ENCODE results near the gene SPOCD1. TPM values are rescaled to one million over a fixed set of nuclear protein-coding genes. Genes with fewer than 3 reads are reported as not detected.

The SPOCD1 gene
- polyA plus RNA-seq, 1 of the 3 experiments (the other 2 are of a cell fraction): 10.7 TPM

DNA sequence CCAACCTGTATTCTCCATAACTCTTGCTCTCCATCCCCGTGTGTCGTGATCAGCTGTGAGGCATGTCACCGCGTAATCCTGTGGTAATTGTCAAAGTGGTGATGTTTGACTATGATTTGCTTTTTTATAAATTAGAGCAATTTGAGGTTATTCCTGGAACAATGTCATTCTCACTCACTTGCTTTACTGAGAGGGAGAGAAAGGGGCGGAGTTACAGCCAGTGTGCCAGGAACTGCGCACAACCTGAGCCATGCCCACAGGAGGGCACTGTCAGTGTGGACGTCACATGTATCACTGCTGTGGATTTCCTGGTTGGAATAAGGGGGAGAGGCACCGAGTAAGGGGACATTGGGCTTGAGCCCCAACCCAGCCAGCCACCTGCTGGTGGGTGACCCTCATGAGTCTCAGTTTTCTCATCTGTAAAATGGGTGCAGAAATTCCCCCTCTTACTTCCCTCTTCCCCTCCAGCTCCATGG is 58.6 kb downstream of the SPOCD1 start:
- Histone ChIP-seq H3K4me3 (ENCODE audit: low read depth in 2 of 2, low read length in 1 of 2) (no peak overlapping the region), H3K4me2 (no peak overlapping the region), H3K36me3 (replicated peaks in 1 of 2; ENCODE audit: control insufficient read depth in 1 of 2, insufficient read depth in 2 of 2, low read length in 1 of 2) (peaks cover 0 to 2% of the 10 kb centered on the region in 2 experiments), H3K27me3 (ENCODE audit: insufficient read depth) (no peaks in the 10 kb centered on the region), H3F3A (replicated peaks; ENCODE audit: insufficient read depth) (peaks cover 2% of the 10 kb centered on the region), H2AFZ (ENCODE audit: low read depth) (no peak overlapping the region), H3K4me1 (ENCODE audit: control insufficient read depth in 1 of 2, insufficient read depth in 2 of 2, low read depth in 1 of 2, low read length in 1 of 2) (peaks cover 50 to 70% of the 10 kb centered on the region in 2 experiments), H3K9me2 (no peaks in the 10 kb centered on the region), H4K20me1 (ENCODE audit: insufficient read depth) (peaks cover 16% of the 10 kb centered on the region; the same call in 1 of the 2 replicates), H3K9ac (no peak overlapping the region), H3K9me3 (no peaks in the 10 kb centered on the region), H3K79me2 (ENCODE audit: insufficient read depth) (peaks cover 17% of the 10 kb centered on the region; the same call in 1 of the 2 replicates), H3K27ac (ENCODE audit: low read depth in 2 of 2, low read length in 1 of 2) (no peak overlapping the region)
- 89% methylated on average over 7 of the region's 8 CpGs for WGBS (ENCODE audit: low lambda C conversion rate)
- peak; percentile 55 for DNase-seq
- ChIA-PET POLR2A (interaction anchor here (0.6 to 0.7 kb wide), 2 partner anchors 31 to 56 kb away, joined by 3 read pairs; no protein-coding TSS in a partner anchor), CTCF (interaction anchor here (0.6 to 25.0 kb wide), 10 partner anchors 8 to 208 kb away, joined by 3 to 707 read pairs (median 4); no protein-coding TSS in a partner anchor)
- TF ChIP-seq RAD21 (IDR thresholded peaks at IDR 0.05; ENCODE audit: low read length): peak; percentile 18; the same call in 1 of the 2 replicates
- no peak for TF ChIP-seq JUND (IDR thresholded peaks at IDR 0.05)

DNA sequence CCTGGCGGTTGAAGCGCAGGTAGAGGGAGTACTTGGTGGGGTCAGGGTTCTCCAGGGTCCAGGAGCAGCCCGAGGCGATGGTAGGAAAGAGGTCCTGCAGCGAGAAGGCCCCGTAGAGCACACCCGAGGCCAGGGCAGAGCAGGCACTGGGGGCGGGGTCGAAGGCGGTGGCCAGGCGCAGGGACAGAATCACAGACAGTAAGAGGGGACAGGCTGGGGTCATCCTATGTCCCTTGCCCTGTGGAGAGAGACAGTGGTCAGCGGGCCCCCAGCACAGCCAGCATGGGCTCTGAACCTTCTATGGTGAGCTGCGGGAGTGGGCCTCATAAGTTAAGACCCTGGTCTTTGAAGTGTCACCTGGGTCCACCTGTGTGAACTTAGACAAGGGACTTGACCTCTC is 59.2 kb downstream of the SPOCD1 start:
- ChIA-PET CTCF (interaction anchor here (1.0 to 25.0 kb wide), 3 partner anchors 9 to 41 kb away, joined by 3 to 707 read pairs (median 156); no protein-coding TSS in a partner anchor), POLR2A (interaction anchor here (0.6 kb wide), 1 partner anchor 31 kb away, joined by 3 read pairs; no protein-coding TSS in a partner anchor)
- Histone ChIP-seq H3K36me3 (replicated peaks in 1 of 2; ENCODE audit: control insufficient read depth in 1 of 2, insufficient read depth in 2 of 2, low read length in 1 of 2) (peaks cover 0 to 2% of the 10 kb centered on the region in 2 experiments), H3K79me2 (ENCODE audit: insufficient read depth) (peaks cover 12% of the 10 kb centered on the region; the same call in 1 of the 2 replicates), H3K9me3 (no peaks in the 10 kb centered on the region), H3K9ac (no peak overlapping the region), H2AFZ (ENCODE audit: low read depth) (no peak overlapping the region), H3K27ac (ENCODE audit: low read depth in 2 of 2, low read length in 1 of 2) (no peak overlapping the region), H3K4me2 (no peak overlapping the region), H3F3A (replicated peaks; ENCODE audit: insufficient read depth) (peaks cover 2% of the 10 kb centered on the region), H3K9me2 (no peaks in the 10 kb centered on the region), H3K4me3 (ENCODE audit: low read depth in 2 of 2, low read length in 1 of 2) (no peak overlapping the region), H3K27me3 (ENCODE audit: insufficient read depth) (no peaks in the 10 kb centered on the region), H3K4me1 (ENCODE audit: control insufficient read depth in 1 of 2, insufficient read depth in 2 of 2, low read depth in 1 of 2, low read length in 1 of 2) (peaks cover 44 to 68% of the 10 kb centered on the region in 2 experiments), H4K20me1 (ENCODE audit: insufficient read depth) (0 out of 2 replicates have a peak, but pooled peaks cover 14% of the 10 kb centered on the region)
- DNase-seq: no peak
- 95% methylated on average over 12 of the region's 13 CpGs for WGBS (ENCODE audit: low lambda C conversion rate)
- TF ChIP-seq CHD2 (IDR thresholded peaks at IDR 0.05; ENCODE audit: low read length, partially characterized antibody) (no peak), NRF1 (IDR thresholded peaks at IDR 0.05; ENCODE audit: low read depth, low read length) (no peak), GATA2 (CRISPR knock-in tag; IDR thresholded peaks at IDR 0.05) (no peak), RCOR1 (IDR thresholded peaks at IDR 0.05; ENCODE audit: low read length) (no peak), ELF1 (IDR thresholded peaks at IDR 0.05) (no peak), SIN3A (IDR thresholded peaks at IDR 0.05; ENCODE audit: borderline replicate concordance, low read depth, low read length) (no peak), RXRA (IDR thresholded peaks at IDR 0.05; ENCODE audit: borderline replicate concordance, low read depth) (no peak), MXI1 (IDR thresholded peaks at IDR 0.05; ENCODE audit: low read depth, low read length) (no peak), FOXM1 (IDR thresholded peaks at IDR 0.05; ENCODE audit: low read depth) (no peak)
- TF ChIP-seq, protein P1, sequence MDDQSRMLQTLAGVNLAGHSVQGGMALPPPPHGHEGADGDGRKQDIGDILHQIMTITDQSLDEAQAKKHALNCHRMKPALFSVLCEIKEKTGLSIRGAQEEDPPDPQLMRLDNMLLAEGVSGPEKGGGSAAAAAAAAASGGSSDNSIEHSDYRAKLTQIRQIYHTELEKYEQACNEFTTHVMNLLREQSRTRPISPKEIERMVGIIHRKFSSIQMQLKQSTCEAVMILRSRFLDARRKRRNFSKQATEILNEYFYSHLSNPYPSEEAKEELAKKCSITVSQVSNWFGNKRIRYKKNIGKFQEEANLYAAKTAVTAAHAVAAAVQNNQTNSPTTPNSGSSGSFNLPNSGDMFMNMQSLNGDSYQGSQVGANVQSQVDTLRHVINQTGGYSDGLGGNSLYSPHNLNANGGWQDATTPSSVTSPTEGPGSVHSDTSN (IDR thresholded peaks at IDR 0.05): no peak
- TF ChIP-seq, protein P2, sequence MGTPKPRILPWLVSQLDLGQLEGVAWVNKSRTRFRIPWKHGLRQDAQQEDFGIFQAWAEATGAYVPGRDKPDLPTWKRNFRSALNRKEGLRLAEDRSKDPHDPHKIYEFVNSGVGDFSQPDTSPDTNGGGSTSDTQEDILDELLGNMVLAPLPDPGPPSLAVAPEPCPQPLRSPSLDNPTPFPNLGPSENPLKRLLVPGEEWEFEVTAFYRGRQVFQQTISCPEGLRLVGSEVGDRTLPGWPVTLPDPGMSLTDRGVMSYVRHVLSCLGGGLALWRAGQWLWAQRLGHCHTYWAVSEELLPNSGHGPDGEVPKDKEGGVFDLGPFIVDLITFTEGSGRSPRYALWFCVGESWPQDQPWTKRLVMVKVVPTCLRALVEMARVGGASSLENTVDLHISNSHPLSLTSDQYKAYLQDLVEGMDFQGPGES (IDR thresholded peaks at IDR 0.05; ENCODE audit: low read depth, low read length): no peak
- TF ChIP-seq, protein P3, sequence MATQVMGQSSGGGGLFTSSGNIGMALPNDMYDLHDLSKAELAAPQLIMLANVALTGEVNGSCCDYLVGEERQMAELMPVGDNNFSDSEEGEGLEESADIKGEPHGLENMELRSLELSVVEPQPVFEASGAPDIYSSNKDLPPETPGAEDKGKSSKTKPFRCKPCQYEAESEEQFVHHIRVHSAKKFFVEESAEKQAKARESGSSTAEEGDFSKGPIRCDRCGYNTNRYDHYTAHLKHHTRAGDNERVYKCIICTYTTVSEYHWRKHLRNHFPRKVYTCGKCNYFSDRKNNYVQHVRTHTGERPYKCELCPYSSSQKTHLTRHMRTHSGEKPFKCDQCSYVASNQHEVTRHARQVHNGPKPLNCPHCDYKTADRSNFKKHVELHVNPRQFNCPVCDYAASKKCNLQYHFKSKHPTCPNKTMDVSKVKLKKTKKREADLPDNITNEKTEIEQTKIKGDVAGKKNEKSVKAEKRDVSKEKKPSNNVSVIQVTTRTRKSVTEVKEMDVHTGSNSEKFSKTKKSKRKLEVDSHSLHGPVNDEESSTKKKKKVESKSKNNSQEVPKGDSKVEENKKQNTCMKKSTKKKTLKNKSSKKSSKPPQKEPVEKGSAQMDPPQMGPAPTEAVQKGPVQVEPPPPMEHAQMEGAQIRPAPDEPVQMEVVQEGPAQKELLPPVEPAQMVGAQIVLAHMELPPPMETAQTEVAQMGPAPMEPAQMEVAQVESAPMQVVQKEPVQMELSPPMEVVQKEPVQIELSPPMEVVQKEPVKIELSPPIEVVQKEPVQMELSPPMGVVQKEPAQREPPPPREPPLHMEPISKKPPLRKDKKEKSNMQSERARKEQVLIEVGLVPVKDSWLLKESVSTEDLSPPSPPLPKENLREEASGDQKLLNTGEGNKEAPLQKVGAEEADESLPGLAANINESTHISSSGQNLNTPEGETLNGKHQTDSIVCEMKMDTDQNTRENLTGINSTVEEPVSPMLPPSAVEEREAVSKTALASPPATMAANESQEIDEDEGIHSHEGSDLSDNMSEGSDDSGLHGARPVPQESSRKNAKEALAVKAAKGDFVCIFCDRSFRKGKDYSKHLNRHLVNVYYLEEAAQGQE (IDR thresholded peaks at IDR 0.05; ENCODE audit: low read depth, low read length): no peak
- TF ChIP-seq, protein P4, sequence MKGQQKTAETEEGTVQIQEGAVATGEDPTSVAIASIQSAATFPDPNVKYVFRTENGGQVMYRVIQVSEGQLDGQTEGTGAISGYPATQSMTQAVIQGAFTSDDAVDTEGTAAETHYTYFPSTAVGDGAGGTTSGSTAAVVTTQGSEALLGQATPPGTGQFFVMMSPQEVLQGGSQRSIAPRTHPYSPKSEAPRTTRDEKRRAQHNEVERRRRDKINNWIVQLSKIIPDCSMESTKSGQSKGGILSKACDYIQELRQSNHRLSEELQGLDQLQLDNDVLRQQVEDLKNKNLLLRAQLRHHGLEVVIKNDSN (IDR thresholded peaks at IDR 0.05; ENCODE audit: borderline replicate concordance, low read depth): no peak

Data from SK-N-SH (cell line).